ENCODE data around the gene CEP41. TPM values are rescaled to one million over a fixed set of nuclear protein-coding genes. Genes with fewer than 3 reads are reported as not detected.

Gene CEP41
- total and polyA plus RNA-seq, 12 donors: 2.2 to 6.3 (median 4.7) TPM

GRCh38 chr7:130430841-130431666, 9.8 kb downstream of the CEP41 start:
- peak in 7 of 8 donors; percentile 29 to 86 (median 81) for ATAC-seq
- WGBS, 2 donors: 35 to 46% methylated on average over 5 of the region's 5 CpGs
- Histone ChIP-seq H3K9me3 (no peaks in the 10 kb centered on the region), H3K27ac (peak overlapping the region in 9 of 10 donors; percentile 6 to 72 (median 56)), H3K27me3 (no peaks in the 10 kb centered on the region), H3K4me1 (peaks cover 0 to 52% (median 27%) of the 10 kb centered on the region in 9 donors), H3K4me3 (peak overlapping the region in 6 of 10 donors; percentile 19 to 45 (median 30)), H3K36me3 (peaks cover 0 to 9% (median 0%) of the 10 kb centered on the region in 9 donors)
- peak in 1 of 2 donors; percentile 52 for DNase-seq
- TF ChIP-seq CTCF (IDR thresholded peaks at IDR 0.05): no peak
- intact Hi-C loops (cut with DNase I): loop anchor here in 2 of 10 donors (5.0 to 10.0 kb wide), 3 partner anchors 76 to 241 kb away; no protein-coding TSS in a partner anchor

- intact Hi-C loops (cut with DNase I): loop anchor here in 2 of 10 donors (5.0 to 10.0 kb wide), 3 partner anchors 75 to 242 kb away; no protein-coding TSS in a partner anchor
- peaks cover 0 to 45% (median 27%) of the 10 kb centered on the region in 9 donors for H3K4me1 ChIP-seq
- 25 to 32% methylated on average over 1 of the region's 1 CpG for WGBS, 2 donors
- H3K27ac ChIP-seq: peak overlapping the region in 9 of 10 donors; percentile 5 to 72 (median 56)
- H3K9me3 ChIP-seq: no peaks in the 10 kb centered on the region
- ATAC-seq (peak in 1 of 8 donors; percentile 18), DNase-seq (no peak)
- peaks cover 0 to 9% (median 0%) of the 10 kb centered on the region in 9 donors for H3K36me3 ChIP-seq
- peak overlapping the region in 4 of 10 donors; percentile 25 to 45 (median 33) for H3K4me3 ChIP-seq
- no peaks in the 10 kb centered on the region for H3K27me3 ChIP-seq
- no peak for TF ChIP-seq CTCF (IDR thresholded peaks at IDR 0.05)
Observed at GRCh38 chr7:130430115-130430514, 10.7 kb downstream of the CEP41 start.

- Histone ChIP-seq H3K4me3 (no peak overlapping the region), H3K4me1 (peaks cover 0 to 45% (median 27%) of the 10 kb centered on the region in 9 donors), H3K9me3 (no peaks in the 10 kb centered on the region), H3K27ac (peak overlapping the region in 2 of 10 donors; percentile 54 to 72), H3K36me3 (peaks cover 0 to 9% (median 0%) of the 10 kb centered on the region in 9 donors), H3K27me3 (no peaks in the 10 kb centered on the region)
- 89 to 93% methylated on average over 4 of the region's 4 CpGs for WGBS, 2 donors
- intact Hi-C loops (cut with DNase I): loop anchor here in 2 of 10 donors (10.0 kb wide), 2 partner anchors 56 to 64 kb away; no protein-coding TSS in a partner anchor
- no peak for TF ChIP-seq CTCF (IDR thresholded peaks at IDR 0.05)
- DNase-seq: no peak
- no peak for ATAC-seq
Observed at GRCh38 chr7:130429019-130429418, 11.8 kb downstream of the CEP41 start.

- intact Hi-C loops (cut with DNase I): loop anchor here in 2 of 10 donors (10.0 kb wide), 2 partner anchors 58 to 62 kb away; no protein-coding TSS in a partner anchor
- ATAC-seq: no peak
- Histone ChIP-seq H3K4me3 (no peak overlapping the region), H3K27me3 (no peaks in the 10 kb centered on the region), H3K36me3 (peaks cover 0 to 9% (median 0%) of the 10 kb centered on the region in 9 donors), H3K4me1 (peaks cover 0 to 26% (median 17%) of the 10 kb centered on the region in 9 donors), H3K9me3 (no peaks in the 10 kb centered on the region), H3K27ac (no peak overlapping the region)
- no peak for DNase-seq
- TF ChIP-seq CTCF (IDR thresholded peaks at IDR 0.05): no peak
- 65 to 78% methylated on average over 4 of the region's 4 CpGs for WGBS, 2 donors
Observed at GRCh38 chr7:130426564-130426963, 14.3 kb downstream of the CEP41 start.

All from heart right ventricle (tissue), 16 donors.